GM12892 (cell line): ENCODE measurements around the gene PCYT1A.

Experiments used
- POLR2A ChIP-seq: IDR thresholded peaks from 2 replicates; pipeline ENCODE4 v1.6.1; 2011; ENCODE audit warnings: low read depth, low read length, control low read depth
- POLR2AphosphoS5 ChIP-seq: IDR thresholded peaks from 2 replicates; pipeline ENCODE4 v1.6.1; 2011; ENCODE audit warnings: low read depth, low read length, control low read depth
- TAF1 ChIP-seq: IDR thresholded peaks from 2 replicates; pipeline ENCODE4 v1.6.1; 2011; ENCODE audit warnings: low read depth, mild to moderate bottlenecking, control low read depth, low read length, borderline replicate concordance

DNA sequence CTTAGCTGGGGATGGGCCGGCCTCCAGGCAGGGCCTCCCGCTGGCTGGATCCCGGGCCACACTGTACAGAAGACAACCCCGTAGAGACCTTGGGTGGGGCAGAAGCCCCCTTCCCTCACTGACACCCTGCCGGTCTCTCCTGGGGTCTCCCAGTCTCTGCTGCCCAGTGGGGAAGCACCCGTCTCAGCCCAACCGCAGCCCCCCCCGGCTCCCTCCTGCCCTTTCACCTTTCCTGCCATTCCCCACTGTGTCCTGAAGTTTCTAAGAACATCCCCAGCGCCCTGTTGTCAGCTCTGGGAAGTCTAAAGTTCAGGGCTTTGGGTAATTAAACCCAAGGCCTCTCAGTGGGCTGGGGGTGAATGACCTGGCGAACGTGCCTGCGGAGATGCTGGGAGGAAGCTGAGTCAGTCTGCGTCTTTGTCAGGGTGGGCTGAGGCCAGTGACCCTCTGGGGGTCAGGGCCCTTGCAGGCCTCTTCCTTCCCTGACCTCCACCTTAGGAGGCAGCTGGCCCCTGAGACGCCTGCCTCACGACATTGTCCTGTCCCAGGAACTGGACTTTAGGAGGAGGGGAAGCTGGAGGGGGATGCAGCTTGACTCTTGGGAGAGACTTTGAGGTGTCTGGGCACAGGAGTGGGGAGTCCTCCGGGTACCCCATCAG lies 72.6 kb downstream of the PCYT1A start:
- TF ChIP-seq POLR2A (no peak), POLR2AphosphoS5 (no peak), TAF1 (no peak)
